GM12801 (cell line): ENCODE measurements around the gene TM9SF2.

Experiments
- TF ChIP-seq, protein P1 (sequence below): IDR thresholded peaks from one replicate; pipeline ENCODE4 v1.5.1; 2011; ENCODE audit warnings: control low read depth; ENCODE audit not compliant: insufficient read length; ENCODE audit errors: extremely low read depth

The TM9SF2 gene

DNA sequence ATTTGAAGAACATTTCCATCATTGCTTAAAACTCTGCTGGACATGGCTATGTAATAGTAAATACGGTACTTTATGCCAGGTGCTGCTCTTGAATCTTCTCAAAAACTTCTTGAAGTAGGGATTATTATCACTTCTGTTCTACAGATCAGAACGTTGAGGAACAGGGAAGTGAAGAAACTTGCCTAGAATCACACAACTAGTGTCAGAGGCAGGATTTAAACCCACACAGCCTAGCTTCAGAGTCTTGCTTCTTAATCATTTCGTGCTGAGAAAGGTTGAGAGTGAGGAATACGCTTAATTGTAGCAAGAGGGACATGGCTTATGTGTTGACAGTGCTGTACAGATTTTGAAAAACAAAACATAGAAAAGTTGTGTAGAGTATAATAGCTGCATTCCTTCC lies 13.5 kb downstream of the TM9SF2 start:
- TF ChIP-seq, protein P1, sequence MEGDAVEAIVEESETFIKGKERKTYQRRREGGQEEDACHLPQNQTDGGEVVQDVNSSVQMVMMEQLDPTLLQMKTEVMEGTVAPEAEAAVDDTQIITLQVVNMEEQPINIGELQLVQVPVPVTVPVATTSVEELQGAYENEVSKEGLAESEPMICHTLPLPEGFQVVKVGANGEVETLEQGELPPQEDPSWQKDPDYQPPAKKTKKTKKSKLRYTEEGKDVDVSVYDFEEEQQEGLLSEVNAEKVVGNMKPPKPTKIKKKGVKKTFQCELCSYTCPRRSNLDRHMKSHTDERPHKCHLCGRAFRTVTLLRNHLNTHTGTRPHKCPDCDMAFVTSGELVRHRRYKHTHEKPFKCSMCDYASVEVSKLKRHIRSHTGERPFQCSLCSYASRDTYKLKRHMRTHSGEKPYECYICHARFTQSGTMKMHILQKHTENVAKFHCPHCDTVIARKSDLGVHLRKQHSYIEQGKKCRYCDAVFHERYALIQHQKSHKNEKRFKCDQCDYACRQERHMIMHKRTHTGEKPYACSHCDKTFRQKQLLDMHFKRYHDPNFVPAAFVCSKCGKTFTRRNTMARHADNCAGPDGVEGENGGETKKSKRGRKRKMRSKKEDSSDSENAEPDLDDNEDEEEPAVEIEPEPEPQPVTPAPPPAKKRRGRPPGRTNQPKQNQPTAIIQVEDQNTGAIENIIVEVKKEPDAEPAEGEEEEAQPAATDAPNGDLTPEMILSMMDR = no peak

DNA sequence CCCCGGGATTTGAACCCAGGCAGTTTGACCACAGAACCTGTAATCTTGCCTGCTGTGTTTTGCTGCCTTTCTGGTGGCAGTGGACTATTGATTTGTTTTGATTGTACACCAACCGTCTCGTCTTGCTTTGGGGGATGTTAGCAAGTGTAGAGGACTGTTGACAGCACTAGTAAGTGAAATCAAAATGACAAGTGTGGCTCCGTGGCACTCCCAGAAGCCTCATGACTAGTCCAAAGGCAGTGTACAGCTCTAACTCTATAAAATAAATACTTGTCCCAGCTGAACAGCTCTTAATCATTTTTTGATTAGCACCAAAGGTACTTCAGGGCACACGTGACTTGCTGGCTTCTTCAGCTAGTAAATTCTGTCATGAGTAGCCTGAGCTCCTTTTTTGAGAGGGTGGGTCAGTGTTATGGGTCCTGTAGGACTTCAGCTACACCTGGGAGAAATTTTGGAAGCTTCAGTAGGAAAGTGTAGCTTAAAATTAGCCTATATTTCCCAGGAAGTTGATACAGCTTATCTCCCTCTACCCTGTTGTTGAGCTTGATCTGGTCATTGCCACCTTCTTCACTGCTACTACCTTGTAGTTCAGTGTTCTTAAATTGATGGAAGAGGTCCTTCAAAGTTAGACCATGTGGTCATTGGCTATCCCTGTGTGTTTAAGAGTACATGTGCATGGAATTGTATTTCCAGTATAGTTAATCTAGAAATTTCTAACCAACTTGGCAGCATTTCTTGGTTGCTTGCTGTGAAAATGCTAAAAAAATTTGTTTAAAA lies 15.1 kb downstream of the TM9SF2 start:
- TF ChIP-seq, protein P1 = no peak

DNA sequence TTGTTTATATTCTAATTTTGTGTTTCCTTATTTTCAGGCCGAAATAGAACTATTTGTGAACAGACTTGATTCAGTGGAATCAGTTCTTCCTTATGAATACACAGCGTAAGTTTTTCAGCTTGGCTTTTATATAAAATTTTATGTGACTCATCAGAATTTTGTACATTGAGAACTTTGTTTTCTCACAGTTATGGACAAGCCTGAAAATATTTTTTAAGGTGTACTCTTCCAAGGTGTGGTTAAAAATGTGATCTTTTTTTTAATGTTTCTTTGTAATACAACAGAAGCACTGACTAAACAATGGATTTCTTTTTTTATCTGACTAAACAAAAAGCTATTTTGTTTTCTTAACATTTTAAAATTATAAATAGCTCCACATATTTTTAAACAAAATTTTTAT lies 16.3 kb downstream of the TM9SF2 start:
- TF ChIP-seq, protein P1 = no peak

DNA sequence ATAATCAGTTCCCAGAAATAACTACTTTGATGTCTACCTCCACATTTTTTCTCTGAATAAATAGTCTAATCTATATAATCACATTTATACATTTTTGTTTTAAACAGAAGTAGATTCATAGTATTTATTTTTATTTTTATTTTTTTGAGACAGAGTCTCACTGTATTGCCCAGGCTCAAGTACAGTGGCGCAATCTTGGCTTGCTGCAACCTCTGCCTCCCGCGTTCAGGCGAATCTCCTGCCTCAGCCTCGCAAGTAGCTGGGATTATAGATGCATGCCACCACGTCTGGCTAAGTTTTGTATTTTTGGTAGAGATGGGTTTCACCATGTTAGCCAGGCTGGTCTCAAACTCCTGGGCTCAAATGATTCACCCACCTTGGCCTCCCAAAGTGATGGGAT lies 16.7 kb downstream of the TM9SF2 start:
- TF ChIP-seq, protein P1 = no peak

DNA sequence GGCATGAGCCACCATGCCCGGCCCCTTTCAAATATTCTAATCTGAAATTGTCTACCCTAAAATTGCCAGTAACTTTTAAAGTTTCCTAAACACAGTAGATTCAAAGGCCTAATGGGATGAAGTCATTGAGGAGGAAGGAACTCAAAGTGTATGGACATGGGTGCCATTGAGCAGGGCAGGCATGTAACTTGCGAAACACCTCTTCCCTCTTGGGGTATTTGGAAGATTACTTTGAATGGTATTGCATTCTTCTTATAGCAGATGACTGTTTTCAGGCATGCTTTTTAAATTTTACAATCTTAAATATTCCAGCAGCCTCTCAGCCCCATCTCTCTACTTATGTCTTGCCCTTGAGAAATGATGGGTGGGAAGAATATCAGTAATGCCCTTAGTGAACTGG lies 21.0 kb downstream of the TM9SF2 start:
- TF ChIP-seq, protein P1 = no peak

DNA sequence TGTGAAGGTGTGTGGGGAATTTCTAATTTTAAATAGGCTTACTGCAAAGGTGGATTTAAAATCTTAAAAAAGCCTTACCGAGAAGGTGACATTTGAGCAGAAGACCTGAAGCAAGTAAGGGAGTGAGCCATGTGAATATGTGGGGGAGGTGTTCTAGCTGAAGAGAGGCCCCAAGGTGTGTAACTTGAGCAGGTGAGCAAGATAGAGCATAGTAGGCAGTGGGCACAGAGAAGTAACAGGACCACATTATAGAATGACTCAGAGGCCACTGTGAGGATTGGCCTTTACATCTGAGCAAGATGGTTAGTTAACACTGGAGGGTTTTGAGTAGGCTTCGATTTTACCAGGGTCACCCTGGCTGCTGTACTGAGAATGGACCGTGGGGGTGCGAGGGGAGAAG lies 22.6 kb downstream of the TM9SF2 start:
- TF ChIP-seq, protein P1 = no peak

DNA sequence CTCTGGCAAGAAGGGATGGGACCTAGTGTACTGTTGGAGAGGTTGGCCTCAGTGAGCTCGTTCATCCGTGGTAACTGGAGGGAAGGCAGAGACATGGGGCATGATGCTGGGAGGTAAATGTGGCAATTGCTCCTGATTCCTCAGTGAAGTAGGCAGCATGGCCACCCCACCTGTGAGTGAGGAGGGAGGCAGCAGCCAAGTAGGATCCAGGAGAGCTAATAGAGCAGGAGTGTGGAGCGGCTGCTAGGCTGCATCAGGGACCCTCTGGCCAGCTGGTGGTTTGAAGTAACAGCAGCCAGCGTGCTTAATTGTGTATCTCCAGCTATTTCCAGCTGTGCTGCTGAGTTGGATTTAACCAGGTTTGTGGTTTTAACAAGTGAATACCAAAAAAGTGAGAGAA lies 24.7 kb downstream of the TM9SF2 start:
- TF ChIP-seq, protein P1 = no peak
